Measurements from ENCODE around the gene ABCA3. TPM values are rescaled to one million over a fixed set of nuclear protein-coding genes. Genes with fewer than 3 reads are reported as not detected.

ABCA3 gene
- polyA plus RNA-seq, 6 donors from 2014 or later = 0.54 to 1.8 (median 0.98) TPM; not detected in 1

Other genes starting within 250 kb of the ABCA3 start
- 10 to 100 TPM in 1 of 6 donors, 1 to 10 TPM in 5; 2.8 to 10.4 (median 4.0) TPM for gene PKD1, start 204.8 kb downstream of the ABCA3 start, polyA plus RNA-seq (ENCODE audit: low read depth in 6 of 6)
- 1 to 10 TPM in 4 of 6 donors, under 1 TPM in 1, not detected in 1; 0.66 to 2.7 (median 1.4) TPM for gene RAB26, start 192.1 kb downstream of the ABCA3 start, polyA plus RNA-seq (ENCODE audit: low read depth in 6 of 6)
- 1 to 10 TPM; 4.2 to 9.4 (median 5.6) TPM for gene TRAF7, start 184.9 kb downstream of the ABCA3 start, polyA plus RNA-seq (ENCODE audit: low read depth in 6 of 6)
- gene CASKIN1, start 144.1 kb downstream of the ABCA3 start, polyA plus RNA-seq (ENCODE audit: low read depth in 6 of 6) = not detected
- 10 to 100 TPM; 28.1 to 43.1 (median 33.4) TPM for gene MLST8, start 135.3 kb downstream of the ABCA3 start, polyA plus RNA-seq (ENCODE audit: low read depth in 6 of 6)
- under 1 TPM in 2 of 6 donors, not detected in 4; 0.48 to 0.49 TPM for gene BRICD5, start 129.9 kb downstream of the ABCA3 start, polyA plus RNA-seq (ENCODE audit: low read depth in 6 of 6)
- 10 to 100 TPM in 2 of 6 donors, 1 to 10 TPM in 4; 5.7 to 11.0 (median 9.5) TPM for gene PGP, start 125.9 kb downstream of the ABCA3 start, polyA plus RNA-seq (ENCODE audit: low read depth in 6 of 6)
- gene E4F1, start 117.1 kb downstream of the ABCA3 start, polyA plus RNA-seq (ENCODE audit: low read depth in 6 of 6) = 10 to 100 TPM in 2 of 6 donors, 1 to 10 TPM in 4; 6.4 to 16.1 (median 8.9) TPM
- gene DNASE1L2, start 104.3 kb downstream of the ABCA3 start, polyA plus RNA-seq (ENCODE audit: low read depth in 6 of 6) = under 1 TPM in 1 of 6 donors, not detected in 5; 0.30 TPM
- 10 to 100 TPM; 41.7 to 55.1 (median 48.6) TPM for gene ECI1, start 89.1 kb downstream of the ABCA3 start, polyA plus RNA-seq (ENCODE audit: low read depth in 6 of 6)
- 100 to 1,000 TPM; 238 to 325 (median 252) TPM for gene RNPS1, start 72.6 kb downstream of the ABCA3 start, polyA plus RNA-seq (ENCODE audit: low read depth in 6 of 6)
- 1 to 10 TPM in 5 of 6 donors, not detected in 1; 1.8 to 5.0 (median 2.8) TPM for gene CCNF, start 88.7 kb upstream of the ABCA3 start, polyA plus RNA-seq (ENCODE audit: low read depth in 6 of 6)
- gene TEDC2, start 119.4 kb upstream of the ABCA3 start, polyA plus RNA-seq (ENCODE audit: low read depth in 6 of 6) = 1 to 10 TPM in 1 of 6 donors, under 1 TPM in 3, not detected in 2; 0.16 to 1.7 (median 0.58) TPM
- gene NTN3, start 130.6 kb upstream of the ABCA3 start, polyA plus RNA-seq (ENCODE audit: low read depth in 6 of 6) = not detected
- 1 to 10 TPM in 4 of 6 donors, under 1 TPM in 2; 0.22 to 3.3 (median 2.5) TPM for gene TBC1D24, start 134.4 kb upstream of the ABCA3 start, polyA plus RNA-seq (ENCODE audit: low read depth in 6 of 6)
- 100 to 1,000 TPM in 3 of 6 donors, 10 to 100 TPM in 3; 75.4 to 114 (median 98.1) TPM for gene ATP6V0C, start 173.2 kb upstream of the ABCA3 start, polyA plus RNA-seq (ENCODE audit: low read depth in 6 of 6)
- 10 to 100 TPM; 17.6 to 24.0 (median 20.5) TPM for gene AMDHD2, start 179.6 kb upstream of the ABCA3 start, polyA plus RNA-seq (ENCODE audit: low read depth in 6 of 6)
- gene CEMP1, start 190.7 kb upstream of the ABCA3 start, polyA plus RNA-seq (ENCODE audit: low read depth in 6 of 6) = 1 to 10 TPM; 2.4 to 5.7 (median 3.5) TPM
- gene PDPK1, start 197.3 kb upstream of the ABCA3 start, polyA plus RNA-seq (ENCODE audit: low read depth in 6 of 6) = 10 to 100 TPM; 16.7 to 44.8 (median 38.9) TPM

Measured in naive B cell (primary cell).